CD14-positive monocyte (primary cell): Measurements from ENCODE around the gene TEAD1. TPM values are rescaled to one million over a fixed set of nuclear protein-coding genes. Genes with fewer than 3 reads are reported as not detected.

Experiments
- DNase-seq, 3 donors: peaks; one replicate each; pipeline ENCODE4 v3.0.0-alpha.2; 2011 to 2022
- H2AFZ ChIP-seq: 2 replicates; pipeline ENCODE4 v1.6.0; 2012; ENCODE audit warnings: mild to moderate bottlenecking, low read depth, low read length, inconsistent platforms; ENCODE audit not compliant: insufficient read depth, poor library complexity, severe bottlenecking
- H3K27ac ChIP-seq, 2 donors: 1 replicate in 1 of 2; 2 replicates in 1 of 2; pipeline ENCODE4 v1.5.1; 2012 to 2013; ENCODE audit warnings: low read length in 2 of 2, control low read depth in 1 of 2, inconsistent platforms in 1 of 2, low read depth in 1 of 2, mild to moderate bottlenecking in 1 of 2
- H3K27me3 ChIP-seq, 2 donors: one replicate each; pipeline versions ENCODE4 v1.6.0 to v1.6.1; 2011 to 2013; ENCODE audit warnings: low read length in 2 of 2; ENCODE audit not compliant: control insufficient read depth in 2 of 2, insufficient read depth in 2 of 2
- H3K36me3 ChIP-seq, 2 donors: replicated peaks in 1 of 2; 1 replicate in 1 of 2; 2 replicates in 1 of 2; pipeline versions ENCODE4 v1.5.1 to v1.6.1; 2012 to 2013; ENCODE audit warnings: low read length in 2 of 2, control low read depth in 1 of 2, inconsistent platforms in 1 of 2, mild to moderate bottlenecking in 1 of 2; ENCODE audit not compliant: insufficient read depth in 2 of 2, control insufficient read depth in 1 of 2
- H3K4me1 ChIP-seq, 2 donors: 1 replicate in 1 of 2; 2 replicates in 1 of 2; pipeline versions ENCODE4 v1.5.1 to v1.6.1; 2012 to 2013; ENCODE audit warnings: low read length in 2 of 2, control low read depth in 1 of 2, inconsistent platforms in 1 of 2, mild to moderate bottlenecking in 1 of 2, moderate library complexity in 1 of 2; ENCODE audit not compliant: insufficient read depth in 2 of 2, control insufficient read depth in 1 of 2
- H3K4me2 ChIP-seq: replicated peaks from 2 replicates; pipeline ENCODE3; 2012; ENCODE audit warnings: low read length, moderate library complexity, mild to moderate bottlenecking; ENCODE audit not compliant: poor library complexity, severe bottlenecking; ENCODE audit errors: extremely low read depth
- H3K4me3 ChIP-seq, 3 experiments: fragments of 200-600 bp in 1 of 3; sonication (generic) in 1 of 3; replicated peaks in 1 of 3; 1 replicate in 2 of 3; 2 replicates in 1 of 3; pipeline ENCODE4 v1.5.1; 2011 to 2013; ENCODE audit warnings: low read length in 3 of 3, mild to moderate bottlenecking in 3 of 3, control low read depth in 2 of 3, low read depth in 2 of 3, inconsistent platforms in 1 of 3, moderate library complexity in 1 of 3
- H3K79me2 ChIP-seq: 2 replicates; pipeline ENCODE4 v1.6.0; 2012; ENCODE audit warnings: mild to moderate bottlenecking, control low read depth, inconsistent platforms, low read length, moderate library complexity; ENCODE audit not compliant: insufficient read depth
- H3K9ac ChIP-seq: 2 replicates; pipeline ENCODE4 v1.6.0; 2017; ENCODE audit warnings: low read length, mild to moderate bottlenecking; ENCODE audit not compliant: insufficient read depth, poor library complexity, severe bottlenecking
- H3K9me3 ChIP-seq, 2 donors: replicated peaks in 1 of 2; 1 replicate in 1 of 2; 2 replicates in 1 of 2; pipeline versions ENCODE4 v1.5.1 to v1.6.1; 2012 to 2013; ENCODE audit warnings: low read length in 2 of 2, control low read depth in 1 of 2; ENCODE audit not compliant: control insufficient read depth in 1 of 2, insufficient read depth in 1 of 2
- H4K20me1 ChIP-seq: 2 replicates; pipeline ENCODE4 v1.6.0; 2012; ENCODE audit warnings: mild to moderate bottlenecking, low read length, control low read depth, moderate library complexity; ENCODE audit not compliant: insufficient read depth
- H3K27ac Mint-ChIP-seq, 7 donors: one replicate each; pipeline ENCODE4 v1.8.0; 2020; ENCODE audit warnings: mild to moderate bottlenecking in 7 of 7, mixed read lengths in 7 of 7, moderate library complexity in 6 of 7, inconsistent platforms in 2 of 7
- H3K27me3 Mint-ChIP-seq, 3 donors: one replicate each; pipeline ENCODE4 v1.8.0; 2021 to 2022; ENCODE audit warnings: low read depth in 3 of 3, mild to moderate bottlenecking in 3 of 3, mixed read lengths in 3 of 3, moderate library complexity in 3 of 3, inconsistent platforms in 1 of 3
- H3K36me3 Mint-ChIP-seq, 2 donors: one replicate each; pipeline ENCODE4 v1.8.0; 2020; ENCODE audit warnings: mixed read lengths in 2 of 2, inconsistent platforms in 1 of 2, mild to moderate bottlenecking in 1 of 2
- H3K4me1 Mint-ChIP-seq: one replicate; pipeline ENCODE4 v1.8.0; 2020; ENCODE audit warnings: mild to moderate bottlenecking, mixed read lengths
- H3K4me3 Mint-ChIP-seq, 2 donors: one replicate each; pipeline ENCODE4 v1.8.0; 2020; ENCODE audit warnings: mild to moderate bottlenecking in 2 of 2, mixed read lengths in 2 of 2, moderate library complexity in 1 of 2
- H3K9me3 Mint-ChIP-seq, 7 donors: one replicate each; pipeline ENCODE4 v1.8.0; 2020 to 2022; ENCODE audit warnings: mixed read lengths in 7 of 7, mild to moderate bottlenecking in 6 of 7, moderate library complexity in 6 of 7, inconsistent platforms in 2 of 7
- WGBS: methylation state at CpG from one replicate; pipeline ENCODE4 v1.1.5; 2013; ENCODE audit warnings: missing lambda C conversion rate; ENCODE audit not compliant: insufficient coverage; 5-methylcytosine and 5-hydroxymethylcytosine counted together
- intact Hi-C, 2 donors: fragments of 100-400 bp; cut with micrococcal nuclease; formaldehyde crosslinking; loops; one replicate each; pipeline versions ENCODE4 v1.15.0 to v1.15.1; 2023
- polyA plus RNA-seq, 3 donors: library from polyadenylated mRNA; depleted of rRNA in 1 of 3; unstranded in 2 of 3; stranded (reverse) in 1 of 3; fragments of 300-500 nt in 2 of 3; fragments of >200 nt in 1 of 3; fragmentation: Illumina TruSeq in 2 of 3; gene quantifications; 1 replicate in 2 of 3; 2 replicates in 1 of 3; pipeline ENCODE4 v1.2.3, GENCODE V29; 2012 to 2021
- TF ChIP-seq, protein P1 (sequence below): fragments of 200-600 bp; IDR thresholded peaks from one replicate; pipeline ENCODE4 v1.8.0; 2022; ENCODE audit warnings: antibody characterized with exemption, mild to moderate bottlenecking

TEAD1 gene
- polyA plus RNA-seq, 3 donors = not detected

DNA sequence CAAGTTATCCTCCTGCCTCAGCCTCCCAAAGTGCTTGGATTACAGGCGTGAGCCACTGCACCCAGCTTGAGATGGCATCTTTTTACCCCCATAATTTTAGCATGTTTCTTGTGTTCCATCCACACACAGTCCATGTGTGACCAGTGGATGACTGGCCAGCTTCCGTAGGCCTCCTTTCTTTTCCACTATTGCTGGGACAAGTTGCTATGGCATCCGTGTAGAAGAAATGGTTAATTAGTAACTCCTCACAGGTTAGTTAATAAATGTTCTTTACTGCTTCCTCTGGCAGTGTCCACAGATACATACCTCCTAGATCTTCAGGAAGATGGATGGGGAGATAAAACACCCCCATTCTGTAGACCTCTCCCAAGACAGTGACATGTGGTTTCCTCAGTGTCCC, 180.6 kb downstream of the TEAD1 start:
- intact Hi-C loops = no loop called here
- 100% methylated on average over 1 of the region's 3 CpGs for WGBS

DNA sequence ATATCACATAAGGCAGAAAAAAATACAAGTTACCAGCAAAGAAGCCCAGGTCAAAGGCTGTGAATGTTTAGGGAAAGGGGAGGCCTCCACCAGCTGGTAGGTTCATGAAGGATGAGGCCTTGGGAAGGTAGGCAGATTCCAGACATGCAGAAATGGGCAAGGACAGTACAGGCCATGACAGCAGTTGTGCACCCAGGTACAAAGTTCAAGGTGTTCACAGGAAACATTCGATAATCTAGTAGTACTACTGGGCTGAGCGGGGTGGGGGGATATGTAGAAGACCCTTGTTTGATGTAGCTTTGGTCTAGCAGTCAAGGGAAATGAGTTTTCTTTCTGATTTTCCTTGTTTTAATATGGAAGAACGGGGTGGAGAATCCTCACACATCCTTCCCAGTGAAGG, 182.1 kb downstream of the TEAD1 start:
- Mint-ChIP-seq H3K4me3 (no peak overlapping the region), H3K36me3 (no peaks in the 10 kb centered on the region), H3K27ac (no peak overlapping the region), H3K9me3 (peaks cover 0 to 3% (median 0%) of the 10 kb centered on the region in 7 donors), H3K27me3 (peaks cover 4 to 8% (median 7%) of the 10 kb centered on the region in 3 donors), H3K4me1 (no peaks in the 10 kb centered on the region)
- Histone ChIP-seq H3K9me3 (no peaks in the 10 kb centered on the region), H4K20me1 (no peaks in the 10 kb centered on the region), H3K79me2 (no peaks in the 10 kb centered on the region), H3K4me2 (no peak overlapping the region), H2AFZ (no peak overlapping the region), H3K27ac (no peak overlapping the region), H3K27me3 (peaks cover 0 to 2% of the 10 kb centered on the region in 2 donors), H3K4me1 (no peaks in the 10 kb centered on the region), H3K4me3 (no peak overlapping the region), H3K9ac (no peak overlapping the region), H3K36me3 (no peaks in the 10 kb centered on the region)
- 71% methylated on average over 1 of the region's 3 CpGs for WGBS
- no peak for DNase-seq
- intact Hi-C loops = no loop called here
- TF ChIP-seq, protein P1, sequence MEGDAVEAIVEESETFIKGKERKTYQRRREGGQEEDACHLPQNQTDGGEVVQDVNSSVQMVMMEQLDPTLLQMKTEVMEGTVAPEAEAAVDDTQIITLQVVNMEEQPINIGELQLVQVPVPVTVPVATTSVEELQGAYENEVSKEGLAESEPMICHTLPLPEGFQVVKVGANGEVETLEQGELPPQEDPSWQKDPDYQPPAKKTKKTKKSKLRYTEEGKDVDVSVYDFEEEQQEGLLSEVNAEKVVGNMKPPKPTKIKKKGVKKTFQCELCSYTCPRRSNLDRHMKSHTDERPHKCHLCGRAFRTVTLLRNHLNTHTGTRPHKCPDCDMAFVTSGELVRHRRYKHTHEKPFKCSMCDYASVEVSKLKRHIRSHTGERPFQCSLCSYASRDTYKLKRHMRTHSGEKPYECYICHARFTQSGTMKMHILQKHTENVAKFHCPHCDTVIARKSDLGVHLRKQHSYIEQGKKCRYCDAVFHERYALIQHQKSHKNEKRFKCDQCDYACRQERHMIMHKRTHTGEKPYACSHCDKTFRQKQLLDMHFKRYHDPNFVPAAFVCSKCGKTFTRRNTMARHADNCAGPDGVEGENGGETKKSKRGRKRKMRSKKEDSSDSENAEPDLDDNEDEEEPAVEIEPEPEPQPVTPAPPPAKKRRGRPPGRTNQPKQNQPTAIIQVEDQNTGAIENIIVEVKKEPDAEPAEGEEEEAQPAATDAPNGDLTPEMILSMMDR = no peak

More for the DNA sequence above, 180.6 kb downstream of the TEAD1 start:
- peaks cover 0 to 3% (median 0%) of the 10 kb centered on the region in 7 donors for H3K9me3 Mint-ChIP-seq
- H3K27me3 ChIP-seq = peaks cover 0 to 2% of the 10 kb centered on the region in 2 donors
- no peak overlapping the region for H3K4me3 Mint-ChIP-seq
- H3K9ac ChIP-seq = no peak overlapping the region
- H3K36me3 Mint-ChIP-seq = no peaks in the 10 kb centered on the region
- H3K36me3 ChIP-seq = no peaks in the 10 kb centered on the region
- no peak overlapping the region for H2AFZ ChIP-seq
- no peak overlapping the region for H3K27ac Mint-ChIP-seq
- H3K4me1 Mint-ChIP-seq = no peaks in the 10 kb centered on the region
- no peaks in the 10 kb centered on the region for H3K79me2 ChIP-seq
- H3K27me3 Mint-ChIP-seq = peaks cover 4 to 7% (median 6%) of the 10 kb centered on the region in 3 donors
- DNase-seq = no peak
- TF ChIP-seq, protein P1 = no peak
- H3K4me2 ChIP-seq = no peak overlapping the region
- H3K27ac ChIP-seq = no peak overlapping the region
- H4K20me1 ChIP-seq = no peaks in the 10 kb centered on the region
- H3K9me3 ChIP-seq = no peaks in the 10 kb centered on the region
- H3K4me1 ChIP-seq = no peaks in the 10 kb centered on the region
- H3K4me3 ChIP-seq = no peak overlapping the region
